Activated CD8-positive, alpha-beta T cell treated with anti-CD3 and anti-CD28 coated beads for 36 hours (primary cell): Measurements from ENCODE around the gene AVL9. TPM values are rescaled to one million over a fixed set of nuclear protein-coding genes. Genes with fewer than 3 reads are reported as not detected.

ENCODE experiments used
- ATAC-seq: fragments of 200-7000 bp; cut with Tn5 transposase; one replicate; pipeline ENCODE4 v1.10.0; 2021; ENCODE audit warnings: mild to moderate bottlenecking, moderate library complexity
- CTCF ChIA-PET: fragments of 350-600 bp; sonication (Branson Sonifier 250); formaldehyde crosslinking; loops from one replicate; lab custom pipeline; 2021; ENCODE audit warnings: antibody characterized with exemption; lab: Charles Lee
- POLR2A ChIA-PET: fragments of 350-600 bp; sonication (Branson Sonifier 250); formaldehyde crosslinking; loops from one replicate; lab custom pipeline; 2021; ENCODE audit warnings: antibody characterized with exemption; lab: Charles Lee
- DNase-seq: peaks from one replicate; pipeline ENCODE4 v3.0.0-alpha.2; 2020
- H3K27ac Mint-ChIP-seq: one replicate; pipeline ENCODE4 v1.8.0; 2021; ENCODE audit warnings: mild to moderate bottlenecking, mixed read lengths
- H3K27me3 Mint-ChIP-seq: one replicate; pipeline ENCODE4 v1.8.0; 2021; ENCODE audit warnings: mixed read lengths
- H3K36me3 Mint-ChIP-seq: one replicate; pipeline ENCODE4 v1.8.0; 2021; ENCODE audit warnings: low read depth, mixed read lengths
- H3K4me1 Mint-ChIP-seq: one replicate; pipeline ENCODE4 v1.8.0; 2021; ENCODE audit warnings: low read depth, mixed read lengths
- H3K4me3 Mint-ChIP-seq: one replicate; pipeline ENCODE4 v1.8.0; 2021; ENCODE audit warnings: mild to moderate bottlenecking, moderate library complexity, mixed read lengths
- H3K9me3 Mint-ChIP-seq: one replicate; pipeline ENCODE4 v1.8.0; 2021; ENCODE audit warnings: mixed read lengths
- CTCF ChIP-seq: fragments of 200-600 bp; IDR thresholded peaks from one replicate; pipeline ENCODE4 v1.8.0; 2022; ENCODE audit warnings: antibody characterized with exemption, mild to moderate bottlenecking
- intact Hi-C: fragments of 100-400 bp; cut with micrococcal nuclease; formaldehyde crosslinking; loops from one replicate; pipeline ENCODE4 v1.10.0; 2022
- total RNA-seq, 2 experiments: library from RNA; stranded (reverse); gene quantifications; one replicate each; pipeline ENCODE4 v1.2.3, GENCODE V29; 2021

The AVL9 gene
- total RNA-seq, 2 experiments from 2014 or later, result 54.0 to 63.5 TPM

- DNase-seq (no peak), ATAC-seq (no peak)
- Mint-ChIP-seq H3K36me3 (peaks cover 42% of the 10 kb centered on the region), H3K9me3 (peaks cover 1% of the 10 kb centered on the region), H3K4me3 (no peak overlapping the region), H3K27me3 (no peaks in the 10 kb centered on the region), H3K27ac (peak overlapping the region; percentile 10), H3K4me1 (peaks cover 82% of the 10 kb centered on the region)
- ChIA-PET POLR2A (interaction anchor here (0.6 kb wide), 1 partner anchor 10 kb away, joined by 3 read pairs; no protein-coding TSS in a partner anchor), CTCF (no interaction called here)
- TF ChIP-seq CTCF, result no peak
- intact Hi-C loops, result no loop called here
These were observed 16.5 kb downstream of the AVL9 start for GRCh38 chr7:32511791-32512190.

GRCh38 chr7:32513210-32513609 lies 17.9 kb downstream of the AVL9 start:
- ATAC-seq (no peak), DNase-seq (no peak)
- H3K27me3 Mint-ChIP-seq, result no peaks in the 10 kb centered on the region
- no peak for TF ChIP-seq CTCF
- H3K27ac Mint-ChIP-seq, result peak overlapping the region; percentile 0
- intact Hi-C loops, result no loop called here
- H3K4me1 Mint-ChIP-seq, result peaks cover 74% of the 10 kb centered on the region
- CTCF ChIA-PET, result no interaction called here
- POLR2A ChIA-PET, result interaction anchor here (0.8 kb wide), 1 partner anchor 18 kb away, joined by 5 read pairs; the partner anchor contains the start of gene AVL9
- H3K4me3 Mint-ChIP-seq, result no peak overlapping the region
- H3K9me3 Mint-ChIP-seq, result peaks cover 7% of the 10 kb centered on the region
- peaks cover 53% of the 10 kb centered on the region for H3K36me3 Mint-ChIP-seq

GRCh38 chr7:32515890-32516550 lies 20.7 kb downstream of the AVL9 start:
- Mint-ChIP-seq H3K27ac (peak overlapping the region; percentile 83), H3K27me3 (no peaks in the 10 kb centered on the region), H3K36me3 (peaks cover 62% of the 10 kb centered on the region), H3K4me3 (no peak overlapping the region), H3K9me3 (peaks cover 17% of the 10 kb centered on the region), H3K4me1 (peaks cover 67% of the 10 kb centered on the region)
- ATAC-seq (peak; percentile 87), DNase-seq (peak; percentile 53)
- POLR2A ChIA-PET, result interaction anchor here (1.1 to 3.3 kb wide), 4 partner anchors 10 to 26 kb away, joined by 4 to 17 read pairs (median 6); partner anchors contain the start of genes AVL9 and LSM5
- CTCF ChIA-PET, result interaction anchor here (1.2 to 1.7 kb wide), 2 partner anchors 20 to 26 kb away, joined by 3 read pairs; partner anchors contain the start of gene LSM5
- no peak for TF ChIP-seq CTCF
- intact Hi-C loops, result no loop called here

DNA sequence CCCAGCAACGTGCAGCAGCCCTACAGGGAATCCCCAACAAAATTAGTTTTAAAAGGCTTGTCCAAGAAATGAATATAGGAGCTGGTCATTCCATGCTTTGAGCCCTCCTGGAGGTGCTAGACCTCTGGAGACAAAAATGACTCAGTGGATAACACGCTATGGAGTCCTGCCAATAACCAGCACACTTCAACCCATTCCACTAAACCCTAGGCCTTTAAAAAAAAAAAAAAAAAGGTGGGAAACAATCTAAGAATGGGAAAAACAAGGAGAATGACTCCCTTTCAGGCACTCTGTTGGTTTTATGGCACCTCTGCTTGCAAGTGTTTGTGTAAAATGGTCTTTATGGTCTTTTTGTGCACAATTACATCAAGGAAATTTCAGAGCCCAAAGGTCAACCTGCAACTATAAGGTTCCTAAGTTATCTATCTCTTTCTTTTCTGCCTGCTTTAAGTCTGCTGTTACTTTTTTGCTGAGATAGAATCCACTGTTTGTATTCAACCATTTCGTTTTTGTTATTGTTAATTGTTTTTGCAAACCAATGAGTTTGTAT lies 21.3 kb downstream of the AVL9 start:
- CTCF ChIA-PET, result interaction anchor here (1.3 to 1.7 kb wide), 2 partner anchors 21 to 26 kb away, joined by 3 read pairs; no protein-coding TSS in a partner anchor
- H3K27me3 Mint-ChIP-seq, result no peaks in the 10 kb centered on the region
- peaks cover 65% of the 10 kb centered on the region for H3K4me1 Mint-ChIP-seq
- POLR2A ChIA-PET, result interaction anchor here (0.6 to 3.3 kb wide), 4 partner anchors 10 to 57 kb away, joined by 3 to 17 read pairs (median 6); partner anchors contain the start of gene AVL9
- DNase-seq, result no peak
- no peak for TF ChIP-seq CTCF
- peaks cover 20% of the 10 kb centered on the region for H3K9me3 Mint-ChIP-seq
- intact Hi-C loops, result no loop called here
- peaks cover 62% of the 10 kb centered on the region for H3K36me3 Mint-ChIP-seq
- H3K27ac Mint-ChIP-seq, result peak overlapping the region; percentile 83
- no peak for ATAC-seq
- no peak overlapping the region for H3K4me3 Mint-ChIP-seq
